Activated CD4-positive, alpha-beta T cell treated with anti-CD3 and anti-CD28 coated beads, Interleukin-2, amount 50 U/mL, for 1 hour (primary cell): Measurements from ENCODE around the gene MEG3.
"Not testable (repeated sequence)": the region's sequence is repeated elsewhere in the genome, so short reads cannot be mapped to it uniquely, and the experiment has no call there.

Experiments
- DNase-seq: peaks from one replicate; pipeline ENCODE4 v3.0.0-alpha.2; 2020

MEG3 gene

GRCh38 chr14:100816286-100816949 lies 9.5 kb upstream of the MEG3 start:
- no peak for DNase-seq

GRCh38 chr14:100816950-100817901 lies 8.7 kb upstream of the MEG3 start:
- DNase-seq: no peak

DNA sequence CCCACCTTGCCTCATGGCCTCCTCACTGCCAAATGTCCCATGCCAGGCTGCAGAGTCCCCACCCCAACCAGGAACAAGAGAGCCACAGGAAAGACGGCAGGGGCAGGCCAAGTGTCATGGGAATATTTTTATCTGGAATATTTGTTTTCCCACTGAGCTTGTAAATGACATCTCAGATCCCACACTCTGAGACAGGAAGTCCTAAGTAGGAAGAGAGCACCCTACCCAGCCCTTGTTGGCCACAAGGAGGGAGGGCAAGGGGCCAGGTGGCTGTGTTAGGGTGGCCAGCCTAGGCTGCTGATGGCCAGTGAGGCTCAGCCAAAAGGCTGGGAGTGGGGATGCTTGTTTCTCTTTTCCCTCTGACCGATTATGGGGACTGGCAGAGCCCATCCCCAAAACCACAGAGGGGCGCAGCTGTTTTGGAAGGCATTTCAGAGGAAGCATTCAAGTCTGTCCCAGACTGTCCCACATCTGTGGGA lies 7.7 kb upstream of the MEG3 start:
- no peak for DNase-seq

DNA sequence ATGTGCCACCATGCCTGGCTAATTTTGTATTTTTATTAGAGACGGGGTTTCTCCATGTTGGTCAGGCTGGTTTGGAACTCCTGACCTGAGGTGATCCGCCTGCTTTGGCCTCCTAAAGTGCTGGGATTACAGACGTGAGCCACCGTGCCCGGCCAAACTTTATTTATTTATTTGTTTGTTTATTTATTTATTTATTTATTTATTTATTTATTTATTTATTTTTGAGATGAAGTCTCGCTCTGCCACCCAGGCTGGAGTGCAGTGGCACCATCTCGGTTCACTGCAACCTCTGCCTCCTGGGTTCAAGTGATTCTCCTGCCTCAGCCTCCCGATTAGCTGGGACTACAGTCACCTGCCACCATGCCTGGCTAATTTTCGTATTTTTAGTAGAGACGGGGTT lies 7.0 kb upstream of the MEG3 start:
- DNase-seq: not testable (repeated sequence)

DNA sequence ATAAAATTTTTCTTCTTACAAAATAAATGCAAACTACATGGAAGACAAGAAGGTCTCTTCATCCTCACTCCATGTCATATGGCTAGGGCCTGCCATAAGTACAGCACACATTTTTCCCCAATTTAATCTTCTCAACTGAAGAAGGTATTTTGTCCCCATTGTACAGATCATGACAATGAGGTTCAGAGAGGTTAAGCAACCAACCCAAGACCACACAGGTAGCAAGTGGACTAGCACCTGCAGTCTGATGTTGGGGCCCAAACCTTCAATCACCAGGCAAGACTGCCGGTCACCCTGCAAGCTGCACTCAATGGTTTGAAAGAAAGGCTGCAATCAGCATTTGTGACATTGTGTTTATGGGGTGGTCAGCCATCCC lies 6.5 kb upstream of the MEG3 start:
- no peak for DNase-seq

DNA sequence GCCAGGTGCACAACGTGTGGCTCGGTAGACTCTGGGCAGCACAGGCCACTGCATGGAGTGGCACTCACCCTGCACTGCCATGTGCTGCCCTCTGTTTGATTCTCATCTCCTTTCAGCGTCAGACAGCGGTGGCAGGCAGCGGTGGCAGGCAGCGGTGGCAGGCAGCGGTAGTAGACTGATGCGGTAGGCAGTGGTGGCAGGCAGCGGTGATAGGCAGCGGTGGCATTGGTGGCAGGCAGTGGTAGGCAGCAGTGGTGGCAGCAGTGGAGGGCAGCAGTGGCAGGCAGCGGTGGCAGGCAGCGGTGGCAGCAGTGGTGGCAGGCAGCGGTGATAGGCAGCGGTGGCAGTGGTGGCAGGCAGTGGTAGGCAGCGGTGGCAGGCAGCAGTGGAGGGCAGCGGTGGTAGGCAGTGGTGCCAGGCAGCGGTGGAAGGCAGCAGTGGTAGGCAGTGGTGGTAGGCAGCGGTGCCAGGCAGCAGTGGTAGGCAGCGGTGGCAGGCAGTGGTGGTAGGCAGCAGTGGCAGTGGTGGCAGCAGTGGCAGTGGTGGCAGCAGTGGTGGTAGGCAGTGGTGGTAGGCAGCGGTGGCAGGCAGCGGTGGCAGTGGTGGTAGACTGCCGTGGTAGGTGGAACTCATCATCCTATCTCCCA lies 6.0 kb upstream of the MEG3 start:
- DNase-seq: no peak

GRCh38 chr14:100820957-100821356 lies 5.0 kb upstream of the MEG3 start:
- DNase-seq: no peak

- DNase-seq: no peak
Measured at GRCh38 chr14:100822013-100822412, 3.9 kb upstream of the MEG3 start.

GRCh38 chr14:100822532-100823296 lies 3.2 kb upstream of the MEG3 start:
- DNase-seq: no peak

- no peak for DNase-seq
Measured at GRCh38 chr14:100823413-100824080, 2.4 kb upstream of the MEG3 start.

DNA sequence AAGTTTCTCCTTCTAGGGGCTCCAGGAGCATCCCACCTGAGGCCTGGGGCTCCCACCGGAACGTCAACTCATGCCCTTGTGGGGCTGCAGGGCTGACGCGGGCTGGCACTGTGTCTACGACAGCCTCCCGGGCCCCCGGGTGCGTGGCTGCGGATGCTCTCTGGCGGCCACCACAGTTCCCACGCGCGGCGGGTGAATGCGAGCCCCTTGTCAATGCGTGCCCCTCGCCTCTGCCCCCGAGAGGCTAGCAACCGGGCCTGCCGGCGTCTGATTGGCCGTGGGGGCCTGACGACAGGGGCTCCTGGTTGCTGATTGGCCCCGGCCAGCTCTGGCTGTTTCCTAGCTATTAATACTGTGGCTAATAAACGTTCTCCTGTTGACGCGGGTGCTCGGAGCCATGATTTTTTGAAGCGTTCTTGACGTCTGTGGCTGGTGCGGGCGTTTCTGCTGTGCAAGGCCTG lies 1.8 kb upstream of the MEG3 start:
- no peak for DNase-seq

GRCh38 chr14:100824901-100825712 lies 811 bp upstream of the MEG3 start:
- no peak for DNase-seq

GRCh38 chr14:100826391-100827100 lies 628 bp downstream of the MEG3 start:
- no peak for DNase-seq

GRCh38 chr14:100827101-100828021 lies 1.4 kb downstream of the MEG3 start:
- no peak for DNase-seq

GRCh38 chr14:100828031-100828769 lies 2.3 kb downstream of the MEG3 start:
- no peak for DNase-seq

DNA sequence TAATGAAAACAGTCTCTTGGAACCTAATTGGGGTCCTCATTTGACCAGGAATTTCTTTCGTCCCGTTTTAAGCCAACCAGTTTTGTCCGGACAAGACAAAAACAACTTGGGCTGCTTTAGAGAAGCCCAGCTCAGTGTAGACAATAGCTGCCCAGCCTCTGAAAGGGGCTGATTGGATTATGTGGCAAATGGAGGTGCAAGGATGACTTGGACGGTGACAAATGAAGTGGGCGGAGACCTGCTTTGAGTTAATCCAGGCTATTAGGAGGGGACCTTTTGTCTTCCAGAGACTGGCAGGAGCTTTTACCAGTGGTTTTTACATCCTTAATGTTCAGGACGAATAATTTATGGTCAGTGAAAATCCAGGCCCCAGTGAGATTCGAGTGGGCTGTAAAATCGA lies 4.8 kb downstream of the MEG3 start:
- DNase-seq: no peak

DNA sequence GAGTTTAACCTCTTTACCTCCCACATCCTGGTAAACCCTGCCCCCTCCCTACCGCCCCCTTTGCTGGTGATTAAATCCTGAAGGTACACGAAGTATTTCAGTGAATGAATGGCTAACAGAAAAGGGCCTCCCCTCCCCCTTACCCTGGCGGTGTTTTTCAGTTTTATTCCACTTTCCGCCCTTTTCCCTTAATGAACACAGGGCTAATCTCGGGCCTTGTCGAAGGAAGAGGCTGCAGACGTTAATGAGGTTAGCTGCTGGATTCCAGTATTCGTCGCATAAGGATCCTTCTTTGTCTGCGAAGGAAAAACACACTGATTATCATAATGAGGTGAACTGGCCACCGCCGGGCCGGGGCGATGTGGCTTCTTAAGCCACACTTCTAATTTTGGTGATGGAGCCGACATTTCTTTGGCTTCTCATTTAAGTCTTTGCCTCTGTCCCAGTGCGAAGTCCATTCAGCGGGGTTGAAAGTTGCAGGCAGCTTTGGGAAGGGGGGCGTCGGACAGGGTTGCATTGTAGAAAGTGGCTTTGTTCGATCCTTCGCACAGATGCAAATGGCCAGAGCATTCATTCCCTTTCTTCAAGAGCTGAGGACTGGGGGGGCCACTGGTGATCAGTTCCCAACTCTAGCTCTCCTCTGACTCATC lies 6.5 kb downstream of the MEG3 start:
- DNase-seq: no peak
